Skeletal muscle tissue (tissue), 5 donors: ENCODE measurements around the gene CISD2. TPM values are rescaled to one million over a fixed set of nuclear protein-coding genes. Genes with fewer than 3 reads are reported as not detected.
"Not testable (repeated sequence)": the region's sequence is repeated elsewhere in the genome, so short reads cannot be mapped to it uniquely, and the experiment has no call there.

Experiments used
- H3K27ac ChIP-seq: one replicate; pipeline ENCODE4 v1.7.0; 2013; ENCODE audit warnings: mild to moderate bottlenecking, low read depth, low read length, inconsistent platforms
- H3K27me3 ChIP-seq, 3 donors: one replicate each; pipeline ENCODE4 v1.7.0; 2013; ENCODE audit warnings: low read length in 3 of 3; ENCODE audit not compliant: control insufficient read depth in 3 of 3, insufficient read depth in 3 of 3
- H3K36me3 ChIP-seq, 3 donors: one replicate each; pipeline ENCODE4 v1.7.0; 2013; ENCODE audit warnings: low read length in 3 of 3; ENCODE audit not compliant: control insufficient read depth in 3 of 3, insufficient read depth in 3 of 3
- H3K4me1 ChIP-seq, 3 donors: one replicate each; pipeline ENCODE4 v1.7.0; 2013; ENCODE audit warnings: low read length in 3 of 3, mild to moderate bottlenecking in 3 of 3; ENCODE audit not compliant: control insufficient read depth in 3 of 3, insufficient read depth in 3 of 3
- H3K4me3 ChIP-seq, 3 donors: one replicate each; pipeline ENCODE4 v1.7.0; 2013; ENCODE audit warnings: low read length in 3 of 3
- H3K9ac ChIP-seq, 3 donors: one replicate each; pipeline ENCODE4 v1.7.0; 2013; ENCODE audit warnings: low read length in 3 of 3, mild to moderate bottlenecking in 3 of 3, moderate library complexity in 2 of 3, low read depth in 1 of 3
- H3K9me3 ChIP-seq, 3 donors: one replicate each; pipeline ENCODE4 v1.7.0; 2013; ENCODE audit warnings: low read length in 3 of 3; ENCODE audit not compliant: control insufficient read depth in 3 of 3
- small RNA-seq: library from RNA; depleted of rRNA; stranded (forward); fragments of <200 nt; gene quantifications from one replicate; pipeline ENCODE3, GENCODE V24; 2014
- total RNA-seq: library from RNA; depleted of rRNA; stranded (reverse); fragments of >200 nt; gene quantifications from one replicate; pipeline ENCODE4 v1.2.3, GENCODE V29; 2014
- donor health status: Osteomylitis.

Gene CISD2
- total RNA-seq, 1 donor from 2014 or later: 21.9 TPM

GRCh38 chr4:102896547-102896946 is 27.8 kb downstream of the CISD2 start:
- not testable (repeated sequence) for H3K9me3 ChIP-seq, H3K27me3 ChIP-seq, H3K36me3 ChIP-seq, H3K4me1 ChIP-seq, H3K4me3 ChIP-seq, H3K9ac ChIP-seq, H3K27ac ChIP-seq

- not testable (repeated sequence) for H3K36me3 ChIP-seq
Measured at GRCh38 chr4:102897610-102898009, 28.8 kb downstream of the CISD2 start.

GRCh38 chr4:102901804-102902203 is 33.0 kb downstream of the CISD2 start:
- H3K27me3 ChIP-seq: no peaks in the 10 kb centered on the region
- H3K9ac ChIP-seq: no peak overlapping the region
- H3K27ac ChIP-seq: no peak overlapping the region
- no peaks in the 10 kb centered on the region for H3K9me3 ChIP-seq
- H3K4me3 ChIP-seq: no peak overlapping the region
- H3K36me3 ChIP-seq: no peaks in the 10 kb centered on the region
- no peaks in the 10 kb centered on the region for H3K4me1 ChIP-seq

More at GRCh38 chr4:102897610-102898009, 28.8 kb downstream of the CISD2 start:
- H3K27me3 ChIP-seq, H3K9me3 ChIP-seq, H3K27ac ChIP-seq, H3K4me3 ChIP-seq, H3K9ac ChIP-seq, H3K4me1 ChIP-seq: not testable (repeated sequence)

- Histone ChIP-seq H3K27ac (no peak overlapping the region), H3K36me3 (no peaks in the 10 kb centered on the region), H3K4me1 (no peaks in the 10 kb centered on the region), H3K9me3 (no peaks in the 10 kb centered on the region), H3K4me3 (no peak overlapping the region), H3K9ac (no peak overlapping the region), H3K27me3 (no peaks in the 10 kb centered on the region)
Measured at GRCh38 chr4:102918859-102919258, 50.1 kb downstream of the CISD2 start.

GRCh38 chr4:102919697-102920096 is 50.9 kb downstream of the CISD2 start:
- not testable (repeated sequence) for H3K9me3 ChIP-seq, H3K4me3 ChIP-seq, H3K9ac ChIP-seq

GRCh38 chr4:102935716-102936115 is 66.9 kb downstream of the CISD2 start:
- H3K9me3 ChIP-seq: no peaks in the 10 kb centered on the region
- H3K9ac ChIP-seq: no peak overlapping the region

More at GRCh38 chr4:102919697-102920096, 50.9 kb downstream of the CISD2 start:
- not testable (repeated sequence) for H3K36me3 ChIP-seq, H3K27ac ChIP-seq, H3K4me1 ChIP-seq, H3K27me3 ChIP-seq

GRCh38 chr4:102938063-102938462 is 69.3 kb downstream of the CISD2 start:
- not testable (repeated sequence) for H3K27ac ChIP-seq, H3K4me3 ChIP-seq, H3K9ac ChIP-seq, H3K4me1 ChIP-seq, H3K9me3 ChIP-seq, H3K27me3 ChIP-seq, H3K36me3 ChIP-seq

More at GRCh38 chr4:102935716-102936115, 66.9 kb downstream of the CISD2 start:
- H3K36me3 ChIP-seq: no peaks in the 10 kb centered on the region
- no peaks in the 10 kb centered on the region for H3K4me1 ChIP-seq
- H3K27ac ChIP-seq: no peak overlapping the region
- no peak overlapping the region for H3K4me3 ChIP-seq
- H3K27me3 ChIP-seq: no peaks in the 10 kb centered on the region

Small RNAs within 50 kb of the gene (small RNA-seq; reads per million reads assigned to genes)
- not detected for gene RNU7-151P

Other genes starting within 250 kb of the CISD2 start
- gene MANBA, start 108.0 kb upstream of the CISD2 start, total RNA-seq: 27.7 TPM
- 246 TPM for gene UBE2D3, start 41.4 kb upstream of the CISD2 start, total RNA-seq
- 15.7 TPM for gene SLC9B1, start 150.7 kb downstream of the CISD2 start, total RNA-seq
- gene SLC9B2, start 207.8 kb downstream of the CISD2 start, total RNA-seq: 7.3 TPM
- 23.0 TPM for gene BDH2, start 230.8 kb downstream of the CISD2 start, total RNA-seq